ENCODE data around the gene CAVIN2.

Gene CAVIN2

DNA sequence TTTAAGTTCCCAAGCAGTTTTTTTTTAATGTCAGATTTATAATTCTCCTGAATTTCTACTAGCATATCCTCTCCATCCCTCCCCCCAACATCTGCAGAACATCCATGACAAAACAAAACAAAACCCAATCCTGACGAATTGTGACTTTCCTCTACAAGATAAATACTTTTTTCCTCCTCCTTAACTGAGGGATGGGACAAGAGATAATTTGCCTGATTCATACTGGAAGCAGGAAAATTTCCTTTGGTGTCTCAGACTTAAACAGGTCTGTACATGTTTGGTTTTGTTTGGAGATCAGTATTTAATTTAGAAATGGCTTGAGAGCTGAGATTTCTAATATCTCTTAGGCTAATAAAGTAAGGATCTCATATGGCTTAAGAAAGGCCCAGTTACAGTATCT lies 2.2 kb downstream of the CAVIN2 start:
- CTCF ChIA-PET = interaction anchor here (0.6 kb wide), 2 partner anchors 62 to 499 kb away, joined by 3 read pairs; no protein-coding TSS in a partner anchor
- no peak overlapping the region; the same call in 1 of the 2 replicates for H3K27ac ChIP-seq
- POLR2A ChIA-PET (ENCODE audit: low non-redundant PET) = no interaction called here
- peak; percentile 60 for DNase-seq (ENCODE audit: low spot score)
- TF ChIP-seq, protein P1, sequence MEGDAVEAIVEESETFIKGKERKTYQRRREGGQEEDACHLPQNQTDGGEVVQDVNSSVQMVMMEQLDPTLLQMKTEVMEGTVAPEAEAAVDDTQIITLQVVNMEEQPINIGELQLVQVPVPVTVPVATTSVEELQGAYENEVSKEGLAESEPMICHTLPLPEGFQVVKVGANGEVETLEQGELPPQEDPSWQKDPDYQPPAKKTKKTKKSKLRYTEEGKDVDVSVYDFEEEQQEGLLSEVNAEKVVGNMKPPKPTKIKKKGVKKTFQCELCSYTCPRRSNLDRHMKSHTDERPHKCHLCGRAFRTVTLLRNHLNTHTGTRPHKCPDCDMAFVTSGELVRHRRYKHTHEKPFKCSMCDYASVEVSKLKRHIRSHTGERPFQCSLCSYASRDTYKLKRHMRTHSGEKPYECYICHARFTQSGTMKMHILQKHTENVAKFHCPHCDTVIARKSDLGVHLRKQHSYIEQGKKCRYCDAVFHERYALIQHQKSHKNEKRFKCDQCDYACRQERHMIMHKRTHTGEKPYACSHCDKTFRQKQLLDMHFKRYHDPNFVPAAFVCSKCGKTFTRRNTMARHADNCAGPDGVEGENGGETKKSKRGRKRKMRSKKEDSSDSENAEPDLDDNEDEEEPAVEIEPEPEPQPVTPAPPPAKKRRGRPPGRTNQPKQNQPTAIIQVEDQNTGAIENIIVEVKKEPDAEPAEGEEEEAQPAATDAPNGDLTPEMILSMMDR (conservative IDR thresholded peaks at IDR 0.05; ENCODE audit: low read depth) = no peak

DNA sequence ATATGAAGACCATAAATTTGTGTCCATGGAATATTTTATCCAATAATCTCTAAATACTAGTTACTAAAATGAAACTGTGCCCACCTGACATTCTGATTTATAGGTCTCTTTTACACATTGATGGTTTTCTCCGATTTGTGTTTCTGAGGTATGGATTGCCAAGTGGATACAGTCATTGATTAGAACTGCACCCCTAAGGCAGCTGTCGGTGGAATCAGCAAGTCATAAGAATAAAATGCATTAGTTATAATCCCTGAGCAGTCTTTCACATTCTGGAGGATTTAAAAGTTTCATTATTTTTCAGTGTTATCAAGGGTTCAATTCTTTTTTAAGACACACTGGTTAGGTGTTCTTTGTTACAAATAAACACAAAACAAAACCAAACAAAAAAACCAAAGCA lies 6.0 kb downstream of the CAVIN2 start:
- TF ChIP-seq, protein P1 (conservative IDR thresholded peaks at IDR 0.05; ENCODE audit: low read depth) = no peak
- ChIA-PET POLR2A (ENCODE audit: low non-redundant PET) (no interaction called here), CTCF (interaction anchor here (0.7 kb wide), 1 partner anchor 355 kb away, joined by 3 read pairs; no protein-coding TSS in a partner anchor)
- H3K27ac ChIP-seq = no peak overlapping the region
- no peak for DNase-seq (ENCODE audit: low spot score)

DNA sequence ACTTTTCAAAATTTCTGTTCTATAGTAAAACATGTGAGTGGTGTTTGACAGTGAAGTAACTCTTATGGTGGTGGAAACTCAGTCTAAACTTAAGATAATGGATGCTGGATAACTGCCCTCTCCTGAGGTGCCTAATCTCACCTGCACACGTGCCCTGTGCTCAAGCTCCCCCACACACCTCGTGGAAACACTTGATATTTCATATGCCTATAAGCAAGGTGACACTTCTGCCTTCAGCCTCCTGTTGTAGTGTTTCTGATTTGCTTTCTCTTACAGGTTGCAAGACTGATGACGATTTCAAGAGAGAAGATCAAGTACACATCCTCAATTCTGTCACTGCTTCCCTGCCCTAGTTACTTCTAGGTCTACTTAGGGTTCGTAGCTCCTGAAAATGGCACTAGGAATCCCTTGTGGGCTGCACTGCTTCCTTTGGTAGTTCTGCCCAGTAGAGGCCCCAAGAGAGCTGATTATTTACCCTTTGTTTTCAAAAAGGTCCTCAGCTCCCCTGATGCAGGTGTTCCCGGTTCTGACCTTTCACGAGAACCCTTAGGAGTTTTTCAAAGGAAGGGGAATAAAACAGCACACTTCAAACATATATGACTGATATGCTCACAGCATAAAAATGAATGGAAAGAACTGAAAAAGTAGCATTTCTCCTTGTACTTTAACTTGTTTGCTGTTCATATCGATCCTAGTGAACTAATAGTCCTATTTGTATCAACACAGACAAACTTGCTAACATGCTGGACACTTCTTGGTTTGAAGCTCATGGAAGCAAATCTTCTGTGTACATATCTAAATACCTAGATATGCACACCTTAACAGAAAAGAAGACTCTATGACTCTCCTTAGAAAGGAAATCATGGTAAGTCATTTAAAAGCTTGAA lies 6.7 kb downstream of the CAVIN2 start:
- POLR2A ChIA-PET (ENCODE audit: low non-redundant PET) = no interaction called here

DNA sequence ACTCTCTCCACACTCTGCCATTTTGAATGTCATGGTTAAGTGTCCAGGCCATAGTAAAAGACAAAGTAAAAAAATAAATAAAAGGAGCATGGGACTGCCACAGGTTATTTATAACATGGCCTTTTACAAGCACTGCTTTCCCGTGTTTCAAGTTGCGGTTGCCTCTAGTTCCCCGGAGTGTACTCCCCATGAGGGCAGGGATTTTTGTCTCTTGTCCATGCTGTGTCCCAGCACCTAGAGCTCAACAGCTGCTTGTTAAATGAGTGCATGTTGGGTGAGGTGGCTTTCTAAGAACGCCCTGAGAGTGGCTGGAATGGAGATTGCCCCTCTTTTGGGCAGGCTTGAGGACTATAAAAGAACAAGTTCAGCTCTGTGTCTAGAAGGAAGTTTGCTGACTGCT lies 8.4 kb downstream of the CAVIN2 start:
- TF ChIP-seq, protein P1 (conservative IDR thresholded peaks at IDR 0.05; ENCODE audit: low read depth) = no peak
- H3K27ac ChIP-seq = no peak overlapping the region
- ChIA-PET POLR2A (ENCODE audit: low non-redundant PET) (no interaction called here), CTCF (no interaction called here)
- DNase-seq (ENCODE audit: low spot score) = no peak

More for the DNA sequence above, 6.7 kb downstream of the CAVIN2 start:
- DNase-seq (ENCODE audit: low spot score) = no peak
- CTCF ChIA-PET = interaction anchor here (0.7 kb wide), 1 partner anchor 356 kb away, joined by 3 read pairs; no protein-coding TSS in a partner anchor
- H3K27ac ChIP-seq = no peak overlapping the region
- TF ChIP-seq, protein P1 (conservative IDR thresholded peaks at IDR 0.05; ENCODE audit: low read depth) = no peak

DNA sequence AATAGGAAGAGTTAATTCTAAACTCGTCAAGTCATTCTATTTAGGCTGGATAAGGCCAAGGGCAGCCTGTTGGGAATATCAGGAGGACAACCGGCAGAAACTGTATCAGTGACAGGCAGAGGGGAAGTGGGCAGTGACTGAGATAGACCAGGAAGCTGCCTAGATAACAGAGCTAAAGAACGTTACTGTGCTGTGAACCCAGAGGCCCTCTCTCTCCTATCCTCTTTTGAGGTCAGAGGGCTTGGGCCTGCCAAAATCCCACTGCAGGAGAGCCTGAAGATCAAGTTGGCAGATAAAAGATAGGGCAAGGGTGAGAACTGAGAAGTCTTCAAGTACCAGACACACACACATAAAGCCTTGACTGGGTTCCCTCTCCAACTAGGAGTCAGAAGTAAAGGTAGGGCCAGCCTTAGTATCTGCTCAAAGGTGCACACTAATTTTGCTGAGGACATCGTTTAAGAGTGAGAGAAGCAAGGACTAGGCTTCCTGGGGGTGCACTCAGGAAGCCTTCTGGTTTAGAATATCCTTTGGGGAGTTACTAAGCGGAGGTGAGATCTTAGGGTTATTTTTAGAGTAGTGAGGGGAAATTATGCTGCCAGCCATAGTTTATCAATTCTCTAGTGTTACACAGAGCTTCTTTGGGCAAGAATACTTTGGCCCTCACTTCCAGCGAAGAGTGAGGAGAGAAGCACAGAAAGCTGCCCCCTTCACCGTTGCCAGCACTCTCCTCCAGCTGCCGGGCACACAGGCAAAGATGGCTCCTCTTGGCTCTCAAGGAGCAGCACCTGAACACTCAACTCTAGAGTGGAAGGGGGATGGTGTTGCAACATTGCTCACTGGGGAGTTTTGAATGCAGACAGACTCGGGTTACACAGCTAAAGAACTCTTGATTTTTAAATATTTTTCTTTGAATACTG lies 9.8 kb downstream of the CAVIN2 start:
- POLR2A ChIA-PET (ENCODE audit: low non-redundant PET) = no interaction called here
- CTCF ChIA-PET = interaction anchor here (0.5 kb wide), 1 partner anchor 210 kb away, joined by 4 read pairs; no protein-coding TSS in a partner anchor

DNA sequence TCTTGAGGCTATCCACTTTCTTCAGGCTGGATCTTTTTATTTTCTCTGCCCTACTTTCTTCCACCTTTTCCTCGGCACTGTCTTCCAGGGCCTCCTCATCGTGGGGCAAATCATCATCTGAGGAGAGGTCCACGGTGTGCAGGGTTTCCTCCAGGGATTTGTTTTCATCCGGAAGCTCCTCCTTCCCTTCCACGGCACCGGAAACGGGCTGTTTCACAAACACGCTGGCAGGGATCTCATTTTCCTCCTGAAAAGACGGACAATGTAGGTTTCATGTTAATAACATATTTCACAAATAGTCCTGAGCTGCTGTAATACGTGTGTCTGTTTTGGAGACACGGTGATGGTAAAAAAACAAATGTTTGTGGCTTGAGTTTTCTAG lies 10.4 kb downstream of the CAVIN2 start:
- TF ChIP-seq, protein P1 (conservative IDR thresholded peaks at IDR 0.05; ENCODE audit: low read depth) = no peak
- POLR2A ChIA-PET (ENCODE audit: low non-redundant PET) = no interaction called here
- H3K27ac ChIP-seq = no peak overlapping the region
- CTCF ChIA-PET = no interaction called here
- DNase-seq (ENCODE audit: low spot score) = no peak

More for the DNA sequence above, 9.8 kb downstream of the CAVIN2 start:
- no peak overlapping the region for H3K27ac ChIP-seq
- TF ChIP-seq, protein P1 (conservative IDR thresholded peaks at IDR 0.05; ENCODE audit: low read depth) = no peak
- DNase-seq (ENCODE audit: low spot score) = no peak

Data from RWPE1 (cell line).